Measurements from ENCODE around the gene CDH23.

- TF ChIP-seq, protein P1, sequence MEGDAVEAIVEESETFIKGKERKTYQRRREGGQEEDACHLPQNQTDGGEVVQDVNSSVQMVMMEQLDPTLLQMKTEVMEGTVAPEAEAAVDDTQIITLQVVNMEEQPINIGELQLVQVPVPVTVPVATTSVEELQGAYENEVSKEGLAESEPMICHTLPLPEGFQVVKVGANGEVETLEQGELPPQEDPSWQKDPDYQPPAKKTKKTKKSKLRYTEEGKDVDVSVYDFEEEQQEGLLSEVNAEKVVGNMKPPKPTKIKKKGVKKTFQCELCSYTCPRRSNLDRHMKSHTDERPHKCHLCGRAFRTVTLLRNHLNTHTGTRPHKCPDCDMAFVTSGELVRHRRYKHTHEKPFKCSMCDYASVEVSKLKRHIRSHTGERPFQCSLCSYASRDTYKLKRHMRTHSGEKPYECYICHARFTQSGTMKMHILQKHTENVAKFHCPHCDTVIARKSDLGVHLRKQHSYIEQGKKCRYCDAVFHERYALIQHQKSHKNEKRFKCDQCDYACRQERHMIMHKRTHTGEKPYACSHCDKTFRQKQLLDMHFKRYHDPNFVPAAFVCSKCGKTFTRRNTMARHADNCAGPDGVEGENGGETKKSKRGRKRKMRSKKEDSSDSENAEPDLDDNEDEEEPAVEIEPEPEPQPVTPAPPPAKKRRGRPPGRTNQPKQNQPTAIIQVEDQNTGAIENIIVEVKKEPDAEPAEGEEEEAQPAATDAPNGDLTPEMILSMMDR (conservative IDR thresholded peaks at IDR 0.05), result peak; percentile 65
- TF ChIP-seq EZH2 (IDR thresholded peaks at IDR 0.05; ENCODE audit: low read depth), result no peak
Measured at GRCh38 chr10:71486484-71487114, 89.9 kb downstream of the CDH23 start.
